Liver (tissue), 3 donors: ENCODE results near the gene XYLT2.

ENCODE experiments used
- EGR1 ChIP-seq, 2 donors: IDR thresholded peaks; 2 replicates each; pipeline ENCODE4 v1.6.1; 2016 to 2018; ENCODE audit warnings: antibody characterized with exemption in 2 of 2, low read depth in 2 of 2
- JUND ChIP-seq, 2 donors: IDR thresholded peaks; 2 replicates each; pipeline ENCODE4 v1.6.1; 2016; ENCODE audit warnings: antibody characterized with exemption in 2 of 2
- NR2F2 ChIP-seq: IDR thresholded peaks from 2 replicates; pipeline ENCODE4 v1.6.1; 2016; ENCODE audit warnings: antibody characterized with exemption
- RAD21 ChIP-seq, 2 donors: IDR thresholded peaks; 2 replicates each; pipeline ENCODE4 v1.6.1; 2016; ENCODE audit warnings: antibody characterized with exemption in 2 of 2, mild to moderate bottlenecking in 2 of 2
- REST ChIP-seq: IDR thresholded peaks from 2 replicates; pipeline ENCODE4 v1.6.1; 2016; ENCODE audit warnings: antibody characterized with exemption, mild to moderate bottlenecking
- TF ChIP-seq, protein P1 (sequence below): fragments of 150-350 bp; IDR thresholded peaks from 2 replicates; pipeline ENCODE4 v1.5.1; 2017; ENCODE audit warnings: improper control_type of control experiment, low read depth, low read length; ENCODE audit not compliant: missing input control
- TF ChIP-seq, protein P2 (sequence below): IDR thresholded peaks from 2 replicates; pipeline ENCODE4 v1.6.1; 2016; ENCODE audit warnings: antibody characterized with exemption
- donor health status: healthy.
- donor health status: healthy.

GRCh38 chr17:50381260-50381815 is 35.4 kb downstream of the XYLT2 start:
- TF ChIP-seq EGR1 (IDR thresholded peaks at IDR 0.05; ENCODE audit: low read depth in 2 of 2): no peak
- TF ChIP-seq JUND (IDR thresholded peaks at IDR 0.05): no peak
- TF ChIP-seq, protein P1, sequence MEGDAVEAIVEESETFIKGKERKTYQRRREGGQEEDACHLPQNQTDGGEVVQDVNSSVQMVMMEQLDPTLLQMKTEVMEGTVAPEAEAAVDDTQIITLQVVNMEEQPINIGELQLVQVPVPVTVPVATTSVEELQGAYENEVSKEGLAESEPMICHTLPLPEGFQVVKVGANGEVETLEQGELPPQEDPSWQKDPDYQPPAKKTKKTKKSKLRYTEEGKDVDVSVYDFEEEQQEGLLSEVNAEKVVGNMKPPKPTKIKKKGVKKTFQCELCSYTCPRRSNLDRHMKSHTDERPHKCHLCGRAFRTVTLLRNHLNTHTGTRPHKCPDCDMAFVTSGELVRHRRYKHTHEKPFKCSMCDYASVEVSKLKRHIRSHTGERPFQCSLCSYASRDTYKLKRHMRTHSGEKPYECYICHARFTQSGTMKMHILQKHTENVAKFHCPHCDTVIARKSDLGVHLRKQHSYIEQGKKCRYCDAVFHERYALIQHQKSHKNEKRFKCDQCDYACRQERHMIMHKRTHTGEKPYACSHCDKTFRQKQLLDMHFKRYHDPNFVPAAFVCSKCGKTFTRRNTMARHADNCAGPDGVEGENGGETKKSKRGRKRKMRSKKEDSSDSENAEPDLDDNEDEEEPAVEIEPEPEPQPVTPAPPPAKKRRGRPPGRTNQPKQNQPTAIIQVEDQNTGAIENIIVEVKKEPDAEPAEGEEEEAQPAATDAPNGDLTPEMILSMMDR: no peak
- no peak for TF ChIP-seq REST
- no peak for TF ChIP-seq RAD21 (IDR thresholded peaks at IDR 0.05)
- TF ChIP-seq, protein P2, sequence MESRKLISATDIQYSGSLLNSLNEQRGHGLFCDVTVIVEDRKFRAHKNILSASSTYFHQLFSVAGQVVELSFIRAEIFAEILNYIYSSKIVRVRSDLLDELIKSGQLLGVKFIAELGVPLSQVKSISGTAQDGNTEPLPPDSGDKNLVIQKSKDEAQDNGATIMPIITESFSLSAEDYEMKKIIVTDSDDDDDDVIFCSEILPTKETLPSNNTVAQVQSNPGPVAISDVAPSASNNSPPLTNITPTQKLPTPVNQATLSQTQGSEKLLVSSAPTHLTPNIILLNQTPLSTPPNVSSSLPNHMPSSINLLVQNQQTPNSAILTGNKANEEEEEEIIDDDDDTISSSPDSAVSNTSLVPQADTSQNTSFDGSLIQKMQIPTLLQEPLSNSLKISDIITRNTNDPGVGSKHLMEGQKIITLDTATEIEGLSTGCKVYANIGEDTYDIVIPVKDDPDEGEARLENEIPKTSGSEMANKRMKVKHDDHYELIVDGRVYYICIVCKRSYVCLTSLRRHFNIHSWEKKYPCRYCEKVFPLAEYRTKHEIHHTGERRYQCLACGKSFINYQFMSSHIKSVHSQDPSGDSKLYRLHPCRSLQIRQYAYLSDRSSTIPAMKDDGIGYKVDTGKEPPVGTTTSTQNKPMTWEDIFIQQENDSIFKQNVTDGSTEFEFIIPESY: no peak
- TF ChIP-seq NR2F2: no peak
